Measurements from ENCODE around the gene PGGHG. TPM values are rescaled to one million over a fixed set of nuclear protein-coding genes. Genes with fewer than 3 reads are reported as not detected.
"Not testable (repeated sequence)": the region's sequence is repeated elsewhere in the genome, so short reads cannot be mapped to it uniquely, and the experiment has no call there.

Gene PGGHG
- polyA plus RNA-seq, 3 donors from 2014 or later = 8.1 to 17.4 (median 11.4) TPM

- peak overlapping the region in 2 of 6 donors; percentile 11 to 68 for H3K27ac Mint-ChIP-seq
- not testable (repeated sequence) for DNase-seq, H3K36me3 Mint-ChIP-seq, H3K9me3 Mint-ChIP-seq
- peaks cover 7 to 13% (median 9%) of the 10 kb centered on the region in 3 donors for H3K27me3 Mint-ChIP-seq (ENCODE audit: low read depth in 3 of 3)
- peaks cover 64 to 74% of the 10 kb centered on the region in 2 donors for H3K4me1 Mint-ChIP-seq
- peak overlapping the region in 3 of 5 donors; percentile 0 to 35 (median 20) for H3K4me3 Mint-ChIP-seq
These were observed 35.9 kb downstream of the PGGHG start for GRCh38 chr11:324593-325517.

- H3K27ac Mint-ChIP-seq = peak overlapping the region; percentile 77 to 96 (median 92)
- no peaks in the 10 kb centered on the region for H3K36me3 Mint-ChIP-seq
These were observed 37.1 kb downstream of the PGGHG start for GRCh38 chr11:325796-326591.

GRCh38 chr11:326592-326841, 37.6 kb downstream of the PGGHG start:
- Mint-ChIP-seq H3K36me3 (no peaks in the 10 kb centered on the region), H3K9me3 (no peaks in the 10 kb centered on the region), H3K4me3 (peak overlapping the region; percentile 51 to 81 (median 71)), H3K27me3 (ENCODE audit: low read depth in 3 of 3) (peaks cover 11 to 19% (median 14%) of the 10 kb centered on the region in 3 donors), H3K4me1 (peaks cover 70 to 78% of the 10 kb centered on the region in 2 donors), H3K27ac (peak overlapping the region; percentile 77 to 96 (median 92))
- no peak for DNase-seq

More at GRCh38 chr11:325796-326591, 37.1 kb downstream of the PGGHG start:
- H3K9me3 Mint-ChIP-seq = no peaks in the 10 kb centered on the region
- H3K27me3 Mint-ChIP-seq (ENCODE audit: low read depth in 3 of 3) = peaks cover 8 to 14% (median 10%) of the 10 kb centered on the region in 3 donors
- peak overlapping the region; percentile 51 to 81 (median 71) for H3K4me3 Mint-ChIP-seq
- peaks cover 65 to 74% of the 10 kb centered on the region in 2 donors for H3K4me1 Mint-ChIP-seq
- DNase-seq = no peak

GRCh38 chr11:326842-327580, 38.1 kb downstream of the PGGHG start:
- Mint-ChIP-seq H3K9me3 (no peaks in the 10 kb centered on the region), H3K4me3 (peak overlapping the region; percentile 51 to 81 (median 71)), H3K4me1 (peaks cover 75 to 83% of the 10 kb centered on the region in 2 donors), H3K27me3 (ENCODE audit: low read depth in 3 of 3) (peaks cover 11 to 22% (median 14%) of the 10 kb centered on the region in 3 donors), H3K36me3 (no peaks in the 10 kb centered on the region), H3K27ac (peak overlapping the region; percentile 77 to 96 (median 92))
- peak; percentile 78 to 80 (median 78) for DNase-seq

GRCh38 chr11:327581-327923, 38.6 kb downstream of the PGGHG start:
- peaks cover 81 to 87% of the 10 kb centered on the region in 2 donors for H3K4me1 Mint-ChIP-seq
- peak overlapping the region; percentile 51 to 73 (median 65) for H3K4me3 Mint-ChIP-seq
- no peaks in the 10 kb centered on the region for H3K9me3 Mint-ChIP-seq
- H3K27ac Mint-ChIP-seq = peak overlapping the region; percentile 77 to 96 (median 92)
- DNase-seq = no peak
- H3K27me3 Mint-ChIP-seq (ENCODE audit: low read depth in 3 of 3) = peaks cover 11 to 22% (median 14%) of the 10 kb centered on the region in 3 donors
- H3K36me3 Mint-ChIP-seq = no peaks in the 10 kb centered on the region

GRCh38 chr11:328012-328411, 39.1 kb downstream of the PGGHG start:
- Mint-ChIP-seq H3K4me1 (peaks cover 85 to 90% of the 10 kb centered on the region in 2 donors), H3K27ac (peak overlapping the region in 5 of 6 donors; percentile 56 to 93 (median 70)), H3K27me3 (ENCODE audit: low read depth in 3 of 3) (peaks cover 11 to 22% (median 16%) of the 10 kb centered on the region in 3 donors), H3K4me3 (peak overlapping the region in 2 of 5 donors; percentile 18 to 23), H3K9me3 (no peaks in the 10 kb centered on the region), H3K36me3 (peaks cover 0 to 3% (median 0%) of the 10 kb centered on the region in 3 donors)
- no peak for DNase-seq

- peak overlapping the region in 1 of 5 donors; percentile 84 for H3K4me3 Mint-ChIP-seq
- not testable (repeated sequence) for H3K9me3 Mint-ChIP-seq, H3K36me3 Mint-ChIP-seq, DNase-seq
- peaks cover 11 to 22% (median 17%) of the 10 kb centered on the region in 3 donors for H3K27me3 Mint-ChIP-seq (ENCODE audit: low read depth in 3 of 3)
- peaks cover 90 to 91% of the 10 kb centered on the region in 2 donors for H3K4me1 Mint-ChIP-seq
- peak overlapping the region; percentile 84 to 95 (median 90) for H3K27ac Mint-ChIP-seq
These were observed 39.7 kb downstream of the PGGHG start for GRCh38 chr11:328516-329100.

- Mint-ChIP-seq H3K9me3 (peaks cover 0 to 2% (median 0%) of the 10 kb centered on the region in 6 donors), H3K27me3 (ENCODE audit: low read depth in 3 of 3) (peaks cover 11 to 20% (median 16%) of the 10 kb centered on the region in 3 donors), H3K4me3 (peak overlapping the region; percentile 28 to 88 (median 84)), H3K4me1 (peaks cover 87 to 95% of the 10 kb centered on the region in 2 donors), H3K27ac (peak overlapping the region; percentile 84 to 95 (median 90)), H3K36me3 (peaks cover 0 to 7% (median 0%) of the 10 kb centered on the region in 3 donors)
- DNase-seq = no peak
These were observed 40.9 kb downstream of the PGGHG start for GRCh38 chr11:329886-330253.

GRCh38 chr11:330307-330693, 41.4 kb downstream of the PGGHG start:
- Mint-ChIP-seq H3K27me3 (ENCODE audit: low read depth in 3 of 3) (peaks cover 11 to 20% (median 15%) of the 10 kb centered on the region in 3 donors), H3K4me3 (peak overlapping the region; percentile 84 to 88 (median 87)), H3K9me3 (peaks cover 0 to 2% (median 0%) of the 10 kb centered on the region in 6 donors), H3K36me3 (peaks cover 0 to 7% (median 0%) of the 10 kb centered on the region in 3 donors), H3K27ac (peak overlapping the region in 5 of 6 donors; percentile 84 to 95 (median 92)), H3K4me1 (peaks cover 85 to 94% of the 10 kb centered on the region in 2 donors)
- DNase-seq = no peak

- peak overlapping the region; percentile 84 to 95 (median 90) for H3K27ac Mint-ChIP-seq
- H3K9me3 Mint-ChIP-seq = peaks cover 0 to 2% (median 0%) of the 10 kb centered on the region in 6 donors
- DNase-seq = peak; percentile 78 to 82 (median 79)
- peak overlapping the region; percentile 84 to 88 (median 87) for H3K4me3 Mint-ChIP-seq
- peaks cover 87 to 94% of the 10 kb centered on the region in 2 donors for H3K4me1 Mint-ChIP-seq
- peaks cover 0 to 7% (median 0%) of the 10 kb centered on the region in 3 donors for H3K36me3 Mint-ChIP-seq
- peaks cover 11 to 20% (median 15%) of the 10 kb centered on the region in 3 donors for H3K27me3 Mint-ChIP-seq (ENCODE audit: low read depth in 3 of 3)
These were observed 41.9 kb downstream of the PGGHG start for GRCh38 chr11:330694-331357.

GRCh38 chr11:331358-332060, 42.6 kb downstream of the PGGHG start:
- Mint-ChIP-seq H3K36me3 (peaks cover 0 to 7% (median 0%) of the 10 kb centered on the region in 3 donors), H3K27me3 (ENCODE audit: low read depth in 3 of 3) (peaks cover 11 to 16% (median 15%) of the 10 kb centered on the region in 3 donors), H3K9me3 (peaks cover 0 to 2% (median 0%) of the 10 kb centered on the region in 6 donors), H3K27ac (peak overlapping the region; percentile 84 to 95 (median 90)), H3K4me1 (peaks cover 87 to 94% of the 10 kb centered on the region in 2 donors), H3K4me3 (peak overlapping the region; percentile 84 to 88 (median 87))
- DNase-seq = no peak
